ENCODE data around the gene CRIM1. TPM values are rescaled to one million over a fixed set of nuclear protein-coding genes. Genes with fewer than 3 reads are reported as not detected.

CRIM1 gene
- polyA plus RNA-seq, 1 donor, result 15.7 TPM

GRCh38 chr2:36578343-36579296, 223.0 kb downstream of the CRIM1 start:
- no peak for DNase-seq (ENCODE audit: low read depth)

GRCh38 chr2:36579297-36579664, 223.7 kb downstream of the CRIM1 start:
- DNase-seq (ENCODE audit: low read depth), result no peak

- no peak for DNase-seq (ENCODE audit: low read depth)
Measured at GRCh38 chr2:36582538-36582937, 227.0 kb downstream of the CRIM1 start.

- DNase-seq (ENCODE audit: low read depth), result no peak
Measured at GRCh38 chr2:36582951-36583350, 227.4 kb downstream of the CRIM1 start.

GRCh38 chr2:36584148-36584794, 228.7 kb downstream of the CRIM1 start:
- DNase-seq (ENCODE audit: low read depth), result no peak

- DNase-seq (ENCODE audit: low read depth), result no peak
Measured at GRCh38 chr2:36586672-36587071, 231.1 kb downstream of the CRIM1 start.

GRCh38 chr2:36587101-36587500, 231.5 kb downstream of the CRIM1 start:
- no peak for DNase-seq (ENCODE audit: low read depth)

GRCh38 chr2:36587556-36587955, 232.0 kb downstream of the CRIM1 start:
- DNase-seq (ENCODE audit: low read depth), result no peak

GRCh38 chr2:36589230-36589630, 233.7 kb downstream of the CRIM1 start:
- DNase-seq (ENCODE audit: low read depth), result no peak

- no peak for DNase-seq (ENCODE audit: low read depth)
Measured at GRCh38 chr2:36594849-36595248, 239.3 kb downstream of the CRIM1 start.

GRCh38 chr2:36596397-36596796, 240.8 kb downstream of the CRIM1 start:
- DNase-seq (ENCODE audit: low read depth), result no peak

- no peak for DNase-seq (ENCODE audit: low read depth)
Measured at GRCh38 chr2:36597003-36597531, 241.5 kb downstream of the CRIM1 start.

GRCh38 chr2:36597532-36598377, 242.2 kb downstream of the CRIM1 start, which contains the start of gene FEZ2:
Gene FEZ2, minus strand, starts transcription at chr2:36598168. Its CDS starts 26 bp downstream, at chr2:36598142.
- peak; percentile 31 for DNase-seq (ENCODE audit: low read depth)

Other genes with a start within 250 kb of the CRIM1 start
- 88.9 TPM for gene FEZ2, start 242.4 kb downstream of the CRIM1 start, polyA plus RNA-seq (ENCODE audit: insufficient read length)

Data from forelimb muscle (tissue), 1 donor.